Sigmoid colon (tissue), 7 donors: ENCODE data around the gene ASTL. TPM values are rescaled to one million over a fixed set of nuclear protein-coding genes. Genes with fewer than 3 reads are reported as not detected.

Experiments used
- DNase-seq: peaks from one replicate; pipeline ENCODE4 v3.0.0-alpha.2; 2019
- H3K27ac ChIP-seq, 4 donors: fragments of 200-600 bp; sonication (generic); one replicate each; pipeline ENCODE4 v1.5.1; 2016 to 2019; ENCODE audit warnings: mild to moderate bottlenecking in 1 of 4
- H3K27me3 ChIP-seq, 3 donors: fragments of 200-600 bp; sonication (generic); one replicate each; pipeline ENCODE4 v1.5.1; 2019; ENCODE audit warnings: mild to moderate bottlenecking in 1 of 3
- H3K36me3 ChIP-seq, 4 donors: fragments of 200-600 bp; sonication (generic); one replicate each; pipeline ENCODE4 v1.5.1; 2016 to 2019
- H3K4me1 ChIP-seq, 4 donors: fragments of 200-600 bp; sonication (generic); one replicate each; pipeline ENCODE4 v1.5.1; 2017 to 2019
- H3K4me3 ChIP-seq, 4 donors: fragments of 200-600 bp; sonication (generic); one replicate each; pipeline ENCODE4 v1.5.1; 2017 to 2019; ENCODE audit warnings: mild to moderate bottlenecking in 2 of 4, moderate library complexity in 1 of 4
- H3K9me3 ChIP-seq, 4 donors: fragments of 200-600 bp in 3 of 4; sonication (generic) in 3 of 4; one replicate each; pipeline versions ENCODE4 v1.5.1 to v1.6.1; 2013 to 2019
- CTCF ChIP-seq, 4 experiments: fragments of 450-650 bp in 3 of 4; fragments of 200-600 bp in 1 of 4; IDR thresholded peaks; one replicate each; pipeline ENCODE4 v1.5.1; 2016 to 2019; ENCODE audit warnings: antibody characterized with exemption in 4 of 4, mild to moderate bottlenecking in 3 of 4, moderate library complexity in 2 of 4
- EP300 ChIP-seq, 4 donors: sonication (generic); formaldehyde crosslinking; IDR thresholded peaks; one replicate each; pipeline ENCODE4 v1.6.1; 2017; ENCODE audit warnings: antibody characterized with exemption in 4 of 4
- POLR2A ChIP-seq, 2 donors: fragments of 450-650 bp; IDR thresholded peaks; one replicate each; pipeline ENCODE4 v1.6.1; 2016; ENCODE audit warnings: antibody characterized with exemption in 2 of 2, mild to moderate bottlenecking in 2 of 2, moderate library complexity in 2 of 2
- POLR2AphosphoS5 ChIP-seq, 4 donors: sonication (generic); formaldehyde crosslinking; IDR thresholded peaks; one replicate each; pipeline ENCODE4 v1.6.1; 2017; ENCODE audit warnings: antibody characterized with exemption in 4 of 4
- WGBS, 2 donors: extraction: QIAGEN DNeasy Blood & Tissue Kit; methylation state at CpG; one replicate each; pipeline ENCODE4 v1.1.7; 2013; 5-methylcytosine and 5-hydroxymethylcytosine counted together
- intact Hi-C: fragments of 100-400 bp; cut with DNase I; formaldehyde crosslinking; loops from one replicate; pipeline ENCODE4 v1.15.1; 2023
- polyA plus RNA-seq, 3 donors: library from polyadenylated mRNA; stranded (reverse); fragments of 200-250 nt; gene quantifications; one replicate each; pipeline ENCODE4 v1.2.3, GENCODE V29; 2013
- total RNA-seq, 4 donors: library from RNA; depleted of rRNA; stranded (reverse); fragments of >200 nt; gene quantifications; one replicate each; pipeline ENCODE4 v1.1.0, GENCODE V29; 2016
- donor health status: healthy with polysubstance abuse.
- donor health status: Bipolar disorder and iron deficiency.
- donor health status: healthy.

The ASTL gene
- not detected for total RNA-seq
- polyA plus RNA-seq: under 1 TPM in 1 of 3 donors, not detected in 2; 0.36 TPM

GRCh38 chr2:96138179-96139145 lies at the start of gene ASTL:
TSS of gene ASTL (minus strand) at chr2:96138502. CDS start at chr2:96138436, 66 bp downstream.
- Histone ChIP-seq H3K36me3 (no peaks in the 10 kb centered on the region), H3K4me1 (no peaks in the 10 kb centered on the region), H3K27me3 (peaks cover 0 to 12% (median 0%) of the 10 kb centered on the region in 3 donors), H3K4me3 (no peak within 1 kb of the TSS), H3K27ac (no peak within 1 kb of the TSS), H3K9me3 (no peaks in the 10 kb centered on the region)
- intact Hi-C loops: loop anchor here (10.0 kb wide), 1 partner anchor 366 kb away; the partner anchor contains the start of gene NEURL3
- TF ChIP-seq POLR2A (IDR thresholded peaks at IDR 0.05) (no peak), EP300 (IDR thresholded peaks at IDR 0.05) (no peak), POLR2AphosphoS5 (IDR thresholded peaks at IDR 0.05) (no peak), CTCF (IDR thresholded peaks at IDR 0.05) (peak in 3 of 4 experiments; percentile 19 to 33 (median 21))
- WGBS, 2 donors: 7 to 19% methylated on average over 17 of the region's 17 CpGs
- DNase-seq: no peak

GRCh38 chr2:96186562-96186961 lies 48.3 kb upstream of the ASTL start:
- Histone ChIP-seq H3K9me3 (no peaks in the 10 kb centered on the region), H3K36me3 (peaks cover 12 to 78% (median 48%) of the 10 kb centered on the region in 4 donors), H3K4me3 (no peak overlapping the region), H3K27ac (no peak overlapping the region), H3K27me3 (no peaks in the 10 kb centered on the region), H3K4me1 (no peaks in the 10 kb centered on the region)
- intact Hi-C loops: no loop called here
- no peak for DNase-seq
- WGBS, 2 donors: 90 to 91% methylated on average over 5 of the region's 5 CpGs
- TF ChIP-seq POLR2A (IDR thresholded peaks at IDR 0.05): no peak

GRCh38 chr2:96185516-96185915 lies 47.2 kb upstream of the ASTL start:
- Histone ChIP-seq H3K9me3 (no peaks in the 10 kb centered on the region), H3K36me3 (peaks cover 9 to 67% (median 39%) of the 10 kb centered on the region in 4 donors), H3K4me3 (no peak overlapping the region), H3K27ac (no peak overlapping the region), H3K4me1 (no peaks in the 10 kb centered on the region), H3K27me3 (no peaks in the 10 kb centered on the region)
- TF ChIP-seq POLR2AphosphoS5 (IDR thresholded peaks at IDR 0.05) (no peak), CTCF (IDR thresholded peaks at IDR 0.05) (no peak), EP300 (IDR thresholded peaks at IDR 0.05) (no peak), POLR2A (IDR thresholded peaks at IDR 0.05) (no peak)
- DNase-seq: no peak
- WGBS, 2 donors: 87 to 95% methylated on average over 1 of the region's 1 CpG
- intact Hi-C loops: no loop called here

GRCh38 chr2:96184989-96185388 lies 46.7 kb upstream of the ASTL start:
- Histone ChIP-seq H3K4me3 (no peak overlapping the region), H3K27ac (no peak overlapping the region), H3K27me3 (no peaks in the 10 kb centered on the region), H3K9me3 (no peaks in the 10 kb centered on the region), H3K4me1 (no peaks in the 10 kb centered on the region), H3K36me3 (peaks cover 9 to 62% (median 35%) of the 10 kb centered on the region in 4 donors)
- TF ChIP-seq CTCF (IDR thresholded peaks at IDR 0.05) (no peak), EP300 (IDR thresholded peaks at IDR 0.05) (no peak), POLR2AphosphoS5 (IDR thresholded peaks at IDR 0.05) (no peak), POLR2A (IDR thresholded peaks at IDR 0.05) (no peak)
- intact Hi-C loops: no loop called here
- 87 to 91% methylated on average over 8 of the region's 8 CpGs for WGBS, 2 donors
- DNase-seq: no peak

- TF ChIP-seq CTCF (IDR thresholded peaks at IDR 0.05) (no peak), POLR2A (IDR thresholded peaks at IDR 0.05) (no peak), EP300 (IDR thresholded peaks at IDR 0.05) (no peak)
- Histone ChIP-seq H3K36me3 (peaks cover 9 to 54% (median 33%) of the 10 kb centered on the region in 4 donors), H3K27ac (no peak overlapping the region), H3K4me1 (no peaks in the 10 kb centered on the region), H3K9me3 (no peaks in the 10 kb centered on the region), H3K4me3 (no peak overlapping the region), H3K27me3 (no peaks in the 10 kb centered on the region)
- intact Hi-C loops: no loop called here
- 91 to 93% methylated on average over 8 of the region's 8 CpGs for WGBS, 2 donors
- no peak for DNase-seq
These were observed 45.9 kb upstream of the ASTL start for GRCh38 chr2:96184188-96184587.
